ENCODE data around the gene CD1D. TPM values are rescaled to one million over a fixed set of nuclear protein-coding genes. Genes with fewer than 3 reads are reported as not detected.
"Not testable (repeated sequence)": the region's sequence is repeated elsewhere in the genome, so short reads cannot be mapped to it uniquely, and the experiment has no call there.

CD1D gene
- total RNA-seq, 1 experiment from 2014 or later: 1.3 TPM

GRCh38 chr1:158208586-158209116 is 28.0 kb downstream of the CD1D start:
- CTCF ChIA-PET: interaction anchor here (0.6 kb wide), 1 partner anchor 217 kb away, joined by 9 read pairs; no protein-coding TSS in a partner anchor
- no peaks in the 10 kb centered on the region for H3K4me1 ChIP-seq (ENCODE audit: insufficient read depth, low read length, poor library complexity, severe bottlenecking)
- intact Hi-C loops (cut with micrococcal nuclease; ENCODE audit: unreplicated experiment): no loop called here

GRCh38 chr1:158212320-158212719 is 31.6 kb downstream of the CD1D start:
- Histone ChIP-seq H3K27ac (ENCODE audit: low read depth, low read length, poor library complexity, severe bottlenecking) (no peak overlapping the region), H3K4me1 (ENCODE audit: insufficient read depth, low read length, poor library complexity, severe bottlenecking) (no peaks in the 10 kb centered on the region), H3K4me3 (ENCODE audit: low read depth, low read length, poor library complexity, severe bottlenecking) (no peak overlapping the region), H3K27me3 (replicated peaks; ENCODE audit: insufficient read depth, low read depth, low read length, poor library complexity) (peaks cover 43% of the 10 kb centered on the region), H3K9me3 (ENCODE audit: low read depth, low read length, poor library complexity, severe bottlenecking) (no peaks in the 10 kb centered on the region), H3K36me3 (ENCODE audit: insufficient read depth, low read length, poor library complexity, severe bottlenecking) (no peaks in the 10 kb centered on the region)
- no peak for DNase-seq (ENCODE audit: low spot score)
- BruUV-seq (replicated peaks): no TSS peak
- ChIA-PET POLR2A (ENCODE audit: low non-redundant PET) (interaction anchor here (0.6 kb wide), 1 partner anchor 363 kb away, joined by 3 read pairs; no protein-coding TSS in a partner anchor), CTCF (no interaction called here)
- TF ChIP-seq, protein P1, sequence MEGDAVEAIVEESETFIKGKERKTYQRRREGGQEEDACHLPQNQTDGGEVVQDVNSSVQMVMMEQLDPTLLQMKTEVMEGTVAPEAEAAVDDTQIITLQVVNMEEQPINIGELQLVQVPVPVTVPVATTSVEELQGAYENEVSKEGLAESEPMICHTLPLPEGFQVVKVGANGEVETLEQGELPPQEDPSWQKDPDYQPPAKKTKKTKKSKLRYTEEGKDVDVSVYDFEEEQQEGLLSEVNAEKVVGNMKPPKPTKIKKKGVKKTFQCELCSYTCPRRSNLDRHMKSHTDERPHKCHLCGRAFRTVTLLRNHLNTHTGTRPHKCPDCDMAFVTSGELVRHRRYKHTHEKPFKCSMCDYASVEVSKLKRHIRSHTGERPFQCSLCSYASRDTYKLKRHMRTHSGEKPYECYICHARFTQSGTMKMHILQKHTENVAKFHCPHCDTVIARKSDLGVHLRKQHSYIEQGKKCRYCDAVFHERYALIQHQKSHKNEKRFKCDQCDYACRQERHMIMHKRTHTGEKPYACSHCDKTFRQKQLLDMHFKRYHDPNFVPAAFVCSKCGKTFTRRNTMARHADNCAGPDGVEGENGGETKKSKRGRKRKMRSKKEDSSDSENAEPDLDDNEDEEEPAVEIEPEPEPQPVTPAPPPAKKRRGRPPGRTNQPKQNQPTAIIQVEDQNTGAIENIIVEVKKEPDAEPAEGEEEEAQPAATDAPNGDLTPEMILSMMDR (conservative IDR thresholded peaks at IDR 0.05; ENCODE audit: low read depth, low read length): no peak
- TF ChIP-seq EZH2 (IDR thresholded peaks at IDR 0.05; ENCODE audit: borderline replicate concordance, low read depth, low read length, poor library complexity, severe bottlenecking): no peak
- intact Hi-C loops (cut with micrococcal nuclease; ENCODE audit: unreplicated experiment): no loop called here

More at GRCh38 chr1:158208586-158209116, 28.0 kb downstream of the CD1D start:
- POLR2A ChIA-PET (ENCODE audit: low non-redundant PET): no interaction called here
- DNase-seq (ENCODE audit: low spot score): no peak
- H3K27ac ChIP-seq (ENCODE audit: low read depth, low read length, poor library complexity, severe bottlenecking): no peak overlapping the region
- no peak overlapping the region for H3K4me3 ChIP-seq (ENCODE audit: low read depth, low read length, poor library complexity, severe bottlenecking)
- no peaks in the 10 kb centered on the region for H3K36me3 ChIP-seq (ENCODE audit: insufficient read depth, low read length, poor library complexity, severe bottlenecking)
- TF ChIP-seq, protein P1 (conservative IDR thresholded peaks at IDR 0.05; ENCODE audit: low read depth, low read length): no peak
- no peak for TF ChIP-seq EZH2 (IDR thresholded peaks at IDR 0.05; ENCODE audit: borderline replicate concordance, low read depth, low read length, poor library complexity, severe bottlenecking)
- no peaks in the 10 kb centered on the region for H3K9me3 ChIP-seq (ENCODE audit: low read depth, low read length, poor library complexity, severe bottlenecking)
- BruUV-seq (replicated peaks): no TSS peak
- peaks cover 48% of the 10 kb centered on the region for H3K27me3 ChIP-seq (replicated peaks; ENCODE audit: insufficient read depth, low read depth, low read length, poor library complexity)

DNA sequence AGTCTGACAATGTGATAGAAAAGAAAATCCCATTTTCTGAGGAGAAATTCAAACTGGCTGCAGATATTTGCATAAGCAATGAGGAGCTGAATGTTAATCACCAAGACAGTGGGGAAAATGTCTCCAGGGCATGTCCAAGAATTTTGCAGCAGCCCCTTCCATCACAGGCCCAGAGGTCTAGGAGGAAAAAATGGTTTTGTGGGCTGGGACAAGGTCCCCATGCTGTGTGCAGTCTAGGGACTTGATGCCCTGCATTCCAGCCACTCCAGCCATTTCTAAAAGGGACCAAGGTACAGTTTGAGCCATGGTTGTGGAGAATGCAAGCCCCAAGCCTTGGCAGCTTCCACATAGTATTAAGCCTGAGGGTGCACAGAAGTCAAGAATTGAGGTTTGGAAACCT is 42.8 kb downstream of the CD1D start:
- H3K27me3 ChIP-seq (replicated peaks; ENCODE audit: insufficient read depth, low read depth, low read length, poor library complexity); H3K9me3 ChIP-seq (ENCODE audit: low read depth, low read length, poor library complexity, severe bottlenecking); H3K36me3 ChIP-seq (ENCODE audit: insufficient read depth, low read length, poor library complexity, severe bottlenecking); intact Hi-C loops (cut with micrococcal nuclease; ENCODE audit: unreplicated experiment); H3K27ac ChIP-seq (ENCODE audit: low read depth, low read length, poor library complexity, severe bottlenecking); BruUV-seq (replicated peaks); CTCF ChIA-PET; H3K4me1 ChIP-seq (ENCODE audit: insufficient read depth, low read length, poor library complexity, severe bottlenecking); POLR2A ChIA-PET (ENCODE audit: low non-redundant PET); H3K4me3 ChIP-seq (ENCODE audit: low read depth, low read length, poor library complexity, severe bottlenecking); DNase-seq (ENCODE audit: low spot score): not testable (repeated sequence)
